HG02610 (cell line): ENCODE results near the gene LYST.
"Not testable (repeated sequence)": the region's sequence is repeated elsewhere in the genome, so short reads cannot be mapped to it uniquely, and the experiment has no call there.

ENCODE experiments used
- ATAC-seq: cut with Tn5 transposase; IDR thresholded peaks from one replicate; pipeline ENCODE4 v1.9.1; 2021; ENCODE audit warnings: mild to moderate bottlenecking, moderate library complexity; ENCODE audit not compliant: unreplicated experiment

Gene LYST

GRCh38 chr1:235823684-235824083, 43.0 kb downstream of the LYST start:
- ATAC-seq, result no peak

GRCh38 chr1:235822685-235823084, 44.0 kb downstream of the LYST start:
- no peak for ATAC-seq

DNA sequence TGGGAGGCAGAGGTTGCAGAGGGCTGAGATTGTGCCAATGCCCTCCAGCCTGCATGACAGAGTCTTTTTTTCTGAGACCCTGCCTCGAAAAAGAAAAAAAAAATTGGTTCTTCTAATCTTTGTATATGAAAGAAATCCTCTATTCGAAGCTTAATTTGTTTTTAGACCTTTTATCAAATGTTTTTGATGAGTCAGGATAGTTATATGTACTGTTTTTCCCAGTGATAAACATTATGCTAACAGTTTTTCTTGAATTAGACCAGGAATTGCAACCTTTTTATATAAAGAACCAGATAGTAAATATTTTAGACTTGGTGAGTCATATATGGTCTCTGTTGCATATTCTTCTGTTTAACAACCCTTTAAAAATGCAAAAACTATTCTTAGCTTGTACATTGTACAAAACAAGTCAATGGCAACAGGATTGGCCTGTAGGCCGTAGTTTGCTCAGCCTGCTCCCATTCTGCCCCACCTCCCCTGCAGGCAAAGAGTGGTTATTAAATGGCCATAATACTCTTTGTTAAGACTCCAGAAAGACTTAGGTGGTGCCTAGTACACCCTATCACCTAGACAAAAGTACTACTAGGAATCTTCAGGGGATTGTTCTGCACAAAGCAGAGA, 45.2 kb downstream of the LYST start:
- no peak for ATAC-seq

DNA sequence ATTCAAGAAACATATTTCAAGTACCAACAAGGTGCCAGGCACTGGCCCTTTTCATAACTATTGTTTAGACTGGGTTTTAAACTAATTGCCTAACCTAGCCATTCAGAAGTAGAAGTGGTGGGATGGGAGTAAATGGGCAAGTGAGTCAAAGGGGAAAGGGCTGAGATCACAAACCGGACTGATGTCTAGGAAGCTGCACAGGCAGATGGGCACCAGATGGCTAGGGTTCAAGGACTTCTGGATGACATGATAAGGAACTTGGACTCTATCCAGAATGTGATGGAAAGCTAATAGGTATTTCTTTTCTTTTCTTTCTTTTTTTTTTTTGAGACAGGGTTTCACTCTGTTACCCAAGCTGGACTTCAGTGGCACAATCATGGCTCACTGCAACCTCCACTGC, 46.6 kb downstream of the LYST start:
- no peak for ATAC-seq

DNA sequence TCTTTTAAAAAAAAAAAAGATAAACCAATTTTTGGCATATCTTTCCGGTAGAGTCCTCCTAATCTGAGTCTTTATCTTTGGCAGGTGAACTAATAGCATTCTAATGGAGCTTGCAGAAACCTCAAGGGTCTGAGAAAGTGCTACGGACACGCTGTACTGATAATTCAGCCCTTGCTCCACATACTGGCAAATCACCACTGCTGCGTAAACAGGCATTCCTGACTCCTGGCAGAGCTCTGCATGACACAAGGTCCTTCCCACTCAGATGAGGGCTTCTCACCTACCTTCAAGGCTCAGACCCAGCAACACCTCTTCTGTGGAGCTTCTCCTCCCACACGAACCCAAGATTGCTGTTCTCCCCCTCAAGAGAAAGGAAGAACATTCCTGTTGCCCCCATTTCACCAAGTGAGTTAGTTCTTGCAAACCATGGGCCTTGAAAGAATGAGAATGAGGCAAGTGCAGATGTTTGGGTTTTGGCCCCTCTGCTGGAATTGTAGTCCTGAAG, 48.0 kb downstream of the LYST start:
- no peak for ATAC-seq

- no peak for ATAC-seq
Measured at GRCh38 chr1:235817101-235817728, 49.5 kb downstream of the LYST start.

DNA sequence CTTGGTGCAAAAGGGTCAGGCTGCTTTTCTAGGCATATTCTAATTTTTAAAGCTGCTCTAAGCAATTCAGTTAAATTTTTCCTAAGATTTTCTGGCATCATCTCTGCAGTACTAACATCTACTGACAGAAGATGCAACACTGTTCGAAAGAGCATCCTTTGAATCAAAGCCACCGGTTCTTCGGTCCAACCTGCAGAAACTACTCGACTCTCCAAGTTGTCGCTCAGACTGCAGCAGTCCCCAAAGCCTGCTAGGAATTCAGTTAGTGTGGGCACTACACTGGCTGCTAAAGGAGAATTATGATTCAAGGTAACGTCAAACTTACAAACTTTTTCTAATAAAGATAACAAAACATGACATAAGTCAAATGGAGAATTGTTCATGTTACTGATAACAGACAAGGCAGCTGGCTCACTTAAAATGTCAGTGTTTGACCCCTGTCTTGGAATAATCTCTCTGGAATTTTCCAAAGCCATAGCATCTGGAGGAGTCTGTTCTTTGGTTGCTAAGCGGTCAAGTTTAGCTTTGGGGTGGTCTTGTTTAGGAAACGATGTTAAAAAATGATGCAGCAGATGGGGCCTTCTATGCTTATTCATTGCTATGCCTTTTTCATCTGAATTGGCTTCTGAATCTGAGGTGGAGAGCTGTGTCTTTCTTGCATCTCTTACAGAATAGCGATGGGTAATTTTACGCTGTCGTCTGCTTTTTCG, 56.9 kb downstream of the LYST start:
- no peak for ATAC-seq

GRCh38 chr1:235808223-235808622, 58.5 kb downstream of the LYST start:
- no peak for ATAC-seq

DNA sequence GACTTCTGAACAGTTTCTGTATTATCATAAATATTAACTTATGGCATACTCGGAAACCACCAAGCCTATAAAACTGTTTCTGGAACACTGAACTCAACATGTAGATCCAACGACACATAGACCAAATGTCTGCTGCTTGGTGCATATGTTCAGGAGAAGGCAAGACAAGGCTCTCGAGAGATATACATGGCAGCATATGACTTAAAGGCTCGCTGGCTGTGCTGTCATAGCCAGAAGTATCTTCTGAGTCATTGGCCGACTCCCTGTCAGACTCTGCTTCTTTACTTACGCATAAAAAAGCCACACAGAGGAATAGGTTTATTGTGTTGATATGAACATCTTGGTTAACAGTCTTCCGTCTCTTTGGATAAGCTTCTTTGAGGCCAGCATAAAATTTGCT, 60.6 kb downstream of the LYST start:
- no peak for ATAC-seq

GRCh38 chr1:235802573-235803346, 63.9 kb downstream of the LYST start:
- peak; percentile 66 for ATAC-seq

DNA sequence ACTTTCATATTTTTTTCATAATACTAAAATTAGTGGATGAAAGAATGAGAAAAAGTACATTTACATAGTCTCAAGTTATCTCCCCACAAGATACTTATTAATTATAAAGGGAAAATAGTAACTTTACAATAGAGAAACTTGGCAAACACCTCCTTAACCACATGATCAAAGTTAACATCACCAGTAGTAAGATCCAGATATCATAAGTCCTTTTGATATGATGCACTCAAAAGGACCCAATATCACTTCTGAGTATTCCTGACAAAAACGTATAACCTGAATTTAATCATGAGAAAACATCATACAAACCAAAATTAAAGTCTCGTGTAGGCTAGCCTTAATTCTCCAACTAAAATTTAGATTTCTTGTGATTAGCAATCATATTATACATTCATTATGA, 67.4 kb downstream of the LYST start:
- no peak for ATAC-seq

GRCh38 chr1:235791532-235792060, 75.1 kb downstream of the LYST start:
- no peak for ATAC-seq

GRCh38 chr1:235790123-235790522, 76.6 kb downstream of the LYST start:
- no peak for ATAC-seq

GRCh38 chr1:235786227-235786898, 80.3 kb downstream of the LYST start:
- ATAC-seq, result not testable (repeated sequence)

DNA sequence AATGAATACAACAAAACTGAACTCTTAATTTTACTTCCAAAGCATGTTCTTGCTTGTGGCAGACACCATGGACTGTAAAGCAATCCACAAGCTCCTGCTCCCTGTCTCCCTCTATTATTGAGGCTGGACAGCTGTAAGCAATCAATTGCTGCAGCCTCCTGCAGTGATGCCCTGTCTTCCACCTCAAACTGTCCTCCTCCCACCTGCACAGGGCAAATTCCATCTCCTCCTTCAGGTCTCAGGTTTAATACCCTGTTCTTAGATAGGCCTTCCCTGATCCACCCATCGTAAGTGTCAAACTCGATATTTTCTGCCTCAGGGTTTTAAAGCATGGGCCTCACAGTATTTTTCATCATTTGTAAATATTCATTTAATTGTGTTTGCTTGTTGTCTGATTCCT, 81.8 kb downstream of the LYST start:
- no peak for ATAC-seq

- no peak for ATAC-seq
Measured at GRCh38 chr1:235783148-235783776, 83.4 kb downstream of the LYST start.

DNA sequence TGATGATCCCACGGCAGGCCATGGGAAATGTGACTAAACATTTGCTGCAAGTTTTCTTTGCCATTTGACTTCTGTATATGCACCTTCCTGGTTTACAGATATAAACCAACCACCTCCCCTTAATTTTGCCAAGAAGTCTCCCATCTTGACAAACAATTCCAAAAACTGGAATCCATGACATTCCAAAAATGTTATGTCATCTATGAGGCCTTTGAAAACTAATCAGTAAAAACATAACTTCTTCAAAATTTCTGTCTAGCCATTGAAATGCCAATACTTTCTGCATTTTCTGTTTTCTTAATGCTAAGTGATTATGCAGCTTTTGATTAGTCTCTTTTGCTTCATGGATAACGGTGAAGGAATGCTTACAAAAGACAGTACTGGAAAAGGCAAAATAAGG, 84.1 kb downstream of the LYST start:
- ATAC-seq, result no peak

- no peak for ATAC-seq
Measured at GRCh38 chr1:235781807-235782206, 84.9 kb downstream of the LYST start.

- no peak for ATAC-seq
Measured at GRCh38 chr1:235779770-235780169, 86.9 kb downstream of the LYST start.

- no peak for ATAC-seq
Measured at GRCh38 chr1:235776396-235776795, 90.3 kb downstream of the LYST start.
